Measurements from ENCODE around the gene N4BP2L1. TPM values are rescaled to one million over a fixed set of nuclear protein-coding genes. Genes with fewer than 3 reads are reported as not detected.
A peak's percentile ranks its signal among the peaks of the same experiment; 100 is the strongest.

The N4BP2L1 gene
- total RNA-seq, 4 donors from 2014 or later = 15.0 to 38.7 (median 23.8) TPM

DNA sequence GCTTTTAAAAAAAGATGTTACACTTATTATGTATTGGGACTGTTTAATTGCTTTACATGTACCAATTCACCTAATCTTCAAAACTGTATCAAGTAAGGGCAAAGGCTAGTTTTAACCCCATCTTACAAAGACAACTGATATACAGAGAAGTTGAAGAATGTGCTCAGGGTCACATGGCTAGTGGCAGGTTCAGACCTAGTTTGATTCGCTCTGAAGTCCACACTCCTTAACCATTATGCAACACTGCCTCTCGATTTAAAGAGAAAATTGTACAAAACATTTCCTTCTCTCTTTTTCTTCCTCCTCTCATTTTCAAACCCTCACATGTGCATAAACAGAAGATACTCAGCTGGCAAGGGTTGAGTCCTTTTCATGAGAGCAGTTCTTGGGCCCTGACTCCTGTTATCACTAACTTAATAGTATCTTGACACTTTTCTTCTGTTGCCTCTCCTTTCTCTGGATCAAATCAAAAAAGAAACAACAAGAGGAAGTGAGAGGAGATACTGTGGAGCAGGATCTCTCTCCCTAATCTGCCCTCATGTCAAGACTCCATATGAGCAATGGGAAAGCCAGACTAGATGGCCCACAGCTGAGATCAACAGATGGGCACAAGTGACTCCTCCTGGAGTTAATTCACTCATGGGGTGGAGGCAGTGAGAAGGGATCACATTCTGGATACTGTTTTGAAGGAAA lies 19.0 kb upstream of the N4BP2L1 start:
- Histone ChIP-seq H3K9me3 (no peaks in the 10 kb centered on the region), H3K4me3 (replicated peaks in 1 of 3) (no peak overlapping the region), H3K4me1 (peaks cover 0 to 14% of the 10 kb centered on the region in 2 donors), H3K36me3 (no peaks in the 10 kb centered on the region), H3K27me3 (no peaks in the 10 kb centered on the region), H3K27ac (no peak overlapping the region)
- WGBS, 2 donors = 69 to 77% methylated on average over 2 of the region's 2 CpGs
- intact Hi-C loops (cut with DNase I) = no loop called here
- TF ChIP-seq, protein P1, sequence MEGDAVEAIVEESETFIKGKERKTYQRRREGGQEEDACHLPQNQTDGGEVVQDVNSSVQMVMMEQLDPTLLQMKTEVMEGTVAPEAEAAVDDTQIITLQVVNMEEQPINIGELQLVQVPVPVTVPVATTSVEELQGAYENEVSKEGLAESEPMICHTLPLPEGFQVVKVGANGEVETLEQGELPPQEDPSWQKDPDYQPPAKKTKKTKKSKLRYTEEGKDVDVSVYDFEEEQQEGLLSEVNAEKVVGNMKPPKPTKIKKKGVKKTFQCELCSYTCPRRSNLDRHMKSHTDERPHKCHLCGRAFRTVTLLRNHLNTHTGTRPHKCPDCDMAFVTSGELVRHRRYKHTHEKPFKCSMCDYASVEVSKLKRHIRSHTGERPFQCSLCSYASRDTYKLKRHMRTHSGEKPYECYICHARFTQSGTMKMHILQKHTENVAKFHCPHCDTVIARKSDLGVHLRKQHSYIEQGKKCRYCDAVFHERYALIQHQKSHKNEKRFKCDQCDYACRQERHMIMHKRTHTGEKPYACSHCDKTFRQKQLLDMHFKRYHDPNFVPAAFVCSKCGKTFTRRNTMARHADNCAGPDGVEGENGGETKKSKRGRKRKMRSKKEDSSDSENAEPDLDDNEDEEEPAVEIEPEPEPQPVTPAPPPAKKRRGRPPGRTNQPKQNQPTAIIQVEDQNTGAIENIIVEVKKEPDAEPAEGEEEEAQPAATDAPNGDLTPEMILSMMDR (IDR thresholded peaks at IDR 0.05) = no peak
- no peak for TF ChIP-seq POLR2A (IDR thresholded peaks at IDR 0.05)
- no peak for DNase-seq

DNA sequence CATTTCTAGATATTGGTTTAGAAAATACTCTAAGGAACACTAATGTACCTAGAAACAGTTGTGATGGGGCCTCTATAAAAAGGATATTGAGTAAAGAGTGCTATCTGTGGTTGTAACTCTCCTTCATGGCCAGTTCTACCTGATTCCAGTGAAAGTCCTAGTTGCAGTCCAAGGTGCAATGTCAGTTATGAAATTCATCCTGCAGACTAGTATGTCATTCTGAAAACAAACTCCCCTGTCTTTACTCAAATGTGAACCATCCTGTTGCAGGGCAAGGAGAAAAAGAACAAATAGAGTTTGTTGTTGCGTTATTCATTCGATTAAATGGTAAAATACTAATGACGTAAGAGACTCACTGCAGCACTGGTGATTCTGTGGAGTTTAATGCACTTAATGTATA lies 18.3 kb upstream of the N4BP2L1 start:
- Histone ChIP-seq H3K4me3 (replicated peaks in 1 of 3) (no peak overlapping the region), H3K27me3 (no peaks in the 10 kb centered on the region), H3K4me1 (peaks cover 0 to 14% of the 10 kb centered on the region in 2 donors), H3K27ac (no peak overlapping the region), H3K9me3 (no peaks in the 10 kb centered on the region), H3K36me3 (no peaks in the 10 kb centered on the region)
- DNase-seq = no peak
- WGBS, 2 donors = 95 to 98% methylated on average over 3 of the region's 3 CpGs
- TF ChIP-seq POLR2A (IDR thresholded peaks at IDR 0.05) = no peak
- TF ChIP-seq, protein P1 (IDR thresholded peaks at IDR 0.05) = no peak
- intact Hi-C loops (cut with DNase I) = no loop called here

DNA sequence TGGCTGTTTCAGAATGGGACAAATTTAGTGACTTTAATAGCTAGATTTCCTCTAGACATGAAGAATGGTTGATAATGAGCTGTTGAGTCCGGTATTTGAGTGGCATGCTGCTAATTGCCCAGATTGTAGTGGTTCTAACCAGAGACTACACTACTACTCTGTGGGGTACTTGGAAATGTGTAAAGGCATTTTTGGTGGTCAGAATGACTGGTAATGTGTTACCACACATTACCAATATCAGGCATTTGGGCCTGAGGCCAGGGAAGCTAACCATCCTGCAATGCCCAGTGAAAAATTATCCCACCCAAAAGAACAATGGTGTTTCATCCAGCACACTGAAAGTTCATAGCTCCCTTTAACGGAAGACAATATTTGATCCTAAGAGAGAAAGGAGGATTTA lies 17.5 kb upstream of the N4BP2L1 start:
- intact Hi-C loops (cut with DNase I) = no loop called here
- Histone ChIP-seq H3K27ac (no peak overlapping the region), H3K9me3 (no peaks in the 10 kb centered on the region), H3K4me3 (replicated peaks in 1 of 3) (no peak overlapping the region), H3K36me3 (no peaks in the 10 kb centered on the region), H3K27me3 (no peaks in the 10 kb centered on the region), H3K4me1 (peaks cover 0 to 14% of the 10 kb centered on the region in 2 donors)
- no peak for DNase-seq
- WGBS, 2 donors = 95 to 100% methylated on average over 2 of the region's 2 CpGs
- no peak for TF ChIP-seq POLR2A (IDR thresholded peaks at IDR 0.05)
- TF ChIP-seq, protein P1 (IDR thresholded peaks at IDR 0.05) = no peak

DNA sequence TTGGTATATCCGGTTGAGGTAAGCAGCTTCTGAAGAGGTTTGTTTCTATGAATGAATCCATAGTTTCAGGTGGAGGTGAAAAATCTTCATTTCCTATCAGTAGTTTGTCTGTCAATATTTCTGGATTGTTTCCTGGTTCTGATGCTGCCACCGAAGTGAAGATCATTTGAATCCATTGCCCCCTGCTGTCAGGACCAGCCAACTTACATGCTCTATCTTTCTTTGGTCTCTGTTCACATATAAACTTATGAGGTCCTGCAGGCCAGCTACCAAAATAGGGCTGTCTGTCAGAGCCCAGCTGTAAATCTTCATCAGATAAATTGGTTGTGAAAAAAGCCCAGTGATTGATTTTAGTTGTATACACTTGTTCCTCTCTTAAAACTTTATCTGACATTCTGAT lies 15.2 kb upstream of the N4BP2L1 start:
- TF ChIP-seq, protein P1 (IDR thresholded peaks at IDR 0.05) = peak in 1 of 6 experiments; percentile 25
- no peak for TF ChIP-seq POLR2A (IDR thresholded peaks at IDR 0.05)
- H3K4me3 ChIP-seq (replicated peaks in 1 of 3) = no peak overlapping the region
- 60 to 62% methylated on average over 2 of the region's 2 CpGs for WGBS, 2 donors
- H3K36me3 ChIP-seq = no peaks in the 10 kb centered on the region
- no peaks in the 10 kb centered on the region for H3K9me3 ChIP-seq
- H3K27ac ChIP-seq = no peak overlapping the region
- H3K4me1 ChIP-seq = peaks cover 0 to 12% of the 10 kb centered on the region in 2 donors
- intact Hi-C loops (cut with DNase I) = no loop called here
- DNase-seq = no peak
- H3K27me3 ChIP-seq = no peaks in the 10 kb centered on the region

DNA sequence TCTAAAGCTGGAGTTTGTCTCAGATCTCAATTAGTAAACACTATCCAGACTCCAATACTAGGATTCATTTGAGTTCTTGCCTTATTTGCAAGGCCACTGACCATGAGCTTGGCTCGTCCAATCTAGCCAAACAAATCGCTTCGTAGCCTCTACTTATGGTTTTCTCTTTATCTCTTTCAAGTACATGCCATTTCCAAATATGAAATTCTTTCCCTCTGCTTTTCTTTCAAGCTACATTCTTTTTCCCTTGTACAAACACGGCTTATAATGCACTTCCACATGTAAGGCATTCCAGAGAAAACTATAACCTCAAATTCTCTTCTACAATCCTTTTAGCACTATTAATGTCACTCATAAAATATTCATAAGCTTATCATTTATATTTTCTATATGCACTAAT lies 10.9 kb upstream of the N4BP2L1 start:
- WGBS, 2 donors = 94 to 96% methylated on average over 4 of the region's 4 CpGs
- no peak for DNase-seq
- Histone ChIP-seq H3K27ac (no peak overlapping the region), H3K27me3 (no peaks in the 10 kb centered on the region), H3K36me3 (peaks cover 0 to 6% of the 10 kb centered on the region in 2 donors), H3K4me1 (no peaks in the 10 kb centered on the region), H3K4me3 (replicated peaks in 1 of 3) (no peak overlapping the region), H3K9me3 (no peaks in the 10 kb centered on the region)
- TF ChIP-seq POLR2A (IDR thresholded peaks at IDR 0.05) = no peak
- TF ChIP-seq, protein P1 (IDR thresholded peaks at IDR 0.05) = no peak
- intact Hi-C loops (cut with DNase I) = no loop called here

All from thyroid gland (tissue), 4 donors.